Nephron (organoid): ENCODE measurements around the gene NSD1.
A peak's percentile ranks its signal among the peaks of the same experiment; 100 is the strongest.
"Not testable (repeated sequence)": the region's sequence is repeated elsewhere in the genome, so short reads cannot be mapped to it uniquely, and the experiment has no call there.

Experiments used
- H3K27ac Mint-ChIP-seq, 3 experiments: 2 replicates each; pipeline ENCODE4 v1.8.0; 2020; ENCODE audit warnings: mixed read lengths in 3 of 3, mild to moderate bottlenecking in 2 of 3, moderate library complexity in 1 of 3
- H3K27me3 Mint-ChIP-seq: 2 replicates; pipeline ENCODE4 v1.8.0; 2021; ENCODE audit warnings: low read depth, mild to moderate bottlenecking, moderate library complexity, mixed read lengths
- H3K36me3 Mint-ChIP-seq: 2 replicates; pipeline ENCODE4 v1.8.0; 2020; ENCODE audit warnings: low read depth, mixed read lengths
- H3K4me1 Mint-ChIP-seq: 2 replicates; pipeline ENCODE4 v1.8.0; 2020; ENCODE audit warnings: mixed read lengths
- H3K4me3 Mint-ChIP-seq, 3 experiments: 2 replicates each; pipeline ENCODE4 v1.8.0; 2020; ENCODE audit warnings: mild to moderate bottlenecking in 3 of 3, mixed read lengths in 3 of 3, moderate library complexity in 2 of 3
- H3K9me3 Mint-ChIP-seq: 2 replicates; pipeline ENCODE4 v1.8.0; 2020; ENCODE audit warnings: mixed read lengths
- TF ChIP-seq, protein P1 (sequence below), 3 experiments: fragments of 200-600 bp; sonication (generic); IDR thresholded peaks; one replicate each; pipeline ENCODE4 v1.5.0; 2021; ENCODE audit warnings: antibody characterized with exemption in 3 of 3; ENCODE audit not compliant: unreplicated experiment in 3 of 3

Gene NSD1

GRCh38 chr5:177140312-177140711 lies 6.7 kb downstream of the NSD1 start:
- peak overlapping the region in 1 of 3 experiments; percentile 7 for H3K4me3 Mint-ChIP-seq
- peaks cover 83% of the 10 kb centered on the region for H3K36me3 Mint-ChIP-seq
- peaks cover 4% of the 10 kb centered on the region for H3K27me3 Mint-ChIP-seq
- peaks cover 42% of the 10 kb centered on the region for H3K4me1 Mint-ChIP-seq
- H3K9me3 Mint-ChIP-seq = no peaks in the 10 kb centered on the region
- H3K27ac Mint-ChIP-seq = peak overlapping the region in 1 of 3 experiments; percentile 9
- TF ChIP-seq, protein P1, sequence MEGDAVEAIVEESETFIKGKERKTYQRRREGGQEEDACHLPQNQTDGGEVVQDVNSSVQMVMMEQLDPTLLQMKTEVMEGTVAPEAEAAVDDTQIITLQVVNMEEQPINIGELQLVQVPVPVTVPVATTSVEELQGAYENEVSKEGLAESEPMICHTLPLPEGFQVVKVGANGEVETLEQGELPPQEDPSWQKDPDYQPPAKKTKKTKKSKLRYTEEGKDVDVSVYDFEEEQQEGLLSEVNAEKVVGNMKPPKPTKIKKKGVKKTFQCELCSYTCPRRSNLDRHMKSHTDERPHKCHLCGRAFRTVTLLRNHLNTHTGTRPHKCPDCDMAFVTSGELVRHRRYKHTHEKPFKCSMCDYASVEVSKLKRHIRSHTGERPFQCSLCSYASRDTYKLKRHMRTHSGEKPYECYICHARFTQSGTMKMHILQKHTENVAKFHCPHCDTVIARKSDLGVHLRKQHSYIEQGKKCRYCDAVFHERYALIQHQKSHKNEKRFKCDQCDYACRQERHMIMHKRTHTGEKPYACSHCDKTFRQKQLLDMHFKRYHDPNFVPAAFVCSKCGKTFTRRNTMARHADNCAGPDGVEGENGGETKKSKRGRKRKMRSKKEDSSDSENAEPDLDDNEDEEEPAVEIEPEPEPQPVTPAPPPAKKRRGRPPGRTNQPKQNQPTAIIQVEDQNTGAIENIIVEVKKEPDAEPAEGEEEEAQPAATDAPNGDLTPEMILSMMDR (IDR thresholded peaks at IDR 0.05; ENCODE audit: unreplicated experiment in 3 of 3) = no peak

- H3K27ac Mint-ChIP-seq = peak overlapping the region in 2 of 3 experiments; percentile 3 to 18
- H3K36me3 Mint-ChIP-seq = peaks cover 79% of the 10 kb centered on the region
- TF ChIP-seq, protein P1 (IDR thresholded peaks at IDR 0.05; ENCODE audit: unreplicated experiment in 3 of 3) = no peak
- H3K4me1 Mint-ChIP-seq = peaks cover 31% of the 10 kb centered on the region
- peaks cover 4% of the 10 kb centered on the region for H3K27me3 Mint-ChIP-seq
- H3K9me3 Mint-ChIP-seq = no peaks in the 10 kb centered on the region
- H3K4me3 Mint-ChIP-seq = no peak overlapping the region
Measured at GRCh38 chr5:177141496-177141895, 7.9 kb downstream of the NSD1 start.

GRCh38 chr5:177142098-177142611 lies 8.6 kb downstream of the NSD1 start:
- TF ChIP-seq, protein P1 (IDR thresholded peaks at IDR 0.05; ENCODE audit: unreplicated experiment in 3 of 3) = no peak
- Mint-ChIP-seq H3K27me3 (peaks cover 4% of the 10 kb centered on the region), H3K9me3 (no peaks in the 10 kb centered on the region), H3K27ac (peak overlapping the region; percentile 21 to 36 (median 36)), H3K4me1 (peaks cover 24% of the 10 kb centered on the region), H3K36me3 (peaks cover 77% of the 10 kb centered on the region), H3K4me3 (no peak overlapping the region)

DNA sequence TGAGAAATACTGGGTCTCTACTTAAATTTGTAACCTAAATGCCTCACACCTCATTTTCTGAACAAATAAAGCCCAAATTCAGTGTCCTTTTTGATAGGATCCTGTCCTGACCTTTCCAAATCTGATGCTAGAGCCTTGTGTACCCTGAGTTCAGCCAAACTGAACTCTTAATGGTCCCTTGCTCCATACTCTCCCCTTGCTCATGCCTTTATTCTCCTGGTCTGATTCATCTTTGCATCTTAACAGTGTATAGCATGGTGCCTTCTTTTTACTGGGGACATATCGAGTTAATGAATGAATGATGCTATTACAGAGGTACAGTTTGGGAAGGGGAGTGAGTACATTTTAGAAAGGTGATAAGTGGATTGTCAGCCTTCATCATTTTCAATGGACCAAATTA lies 9.2 kb downstream of the NSD1 start:
- peaks cover 77% of the 10 kb centered on the region for H3K36me3 Mint-ChIP-seq
- H3K4me1 Mint-ChIP-seq = peaks cover 21% of the 10 kb centered on the region
- H3K9me3 Mint-ChIP-seq = no peaks in the 10 kb centered on the region
- H3K27me3 Mint-ChIP-seq = peaks cover 4% of the 10 kb centered on the region
- no peak overlapping the region for H3K4me3 Mint-ChIP-seq
- TF ChIP-seq, protein P1 (IDR thresholded peaks at IDR 0.05; ENCODE audit: unreplicated experiment in 3 of 3) = no peak
- H3K27ac Mint-ChIP-seq = peak overlapping the region in 2 of 3 experiments; percentile 21 to 36

- H3K4me3 Mint-ChIP-seq = no peak overlapping the region
- H3K27me3 Mint-ChIP-seq = no peaks in the 10 kb centered on the region
- H3K27ac Mint-ChIP-seq = no peak overlapping the region
- no peaks in the 10 kb centered on the region for H3K9me3 Mint-ChIP-seq
- H3K36me3 Mint-ChIP-seq = peaks cover 67% of the 10 kb centered on the region
- TF ChIP-seq, protein P1 (IDR thresholded peaks at IDR 0.05; ENCODE audit: unreplicated experiment in 3 of 3) = no peak
- peaks cover 9% of the 10 kb centered on the region for H3K4me1 Mint-ChIP-seq
Measured at GRCh38 chr5:177146891-177147638, 13.5 kb downstream of the NSD1 start.

DNA sequence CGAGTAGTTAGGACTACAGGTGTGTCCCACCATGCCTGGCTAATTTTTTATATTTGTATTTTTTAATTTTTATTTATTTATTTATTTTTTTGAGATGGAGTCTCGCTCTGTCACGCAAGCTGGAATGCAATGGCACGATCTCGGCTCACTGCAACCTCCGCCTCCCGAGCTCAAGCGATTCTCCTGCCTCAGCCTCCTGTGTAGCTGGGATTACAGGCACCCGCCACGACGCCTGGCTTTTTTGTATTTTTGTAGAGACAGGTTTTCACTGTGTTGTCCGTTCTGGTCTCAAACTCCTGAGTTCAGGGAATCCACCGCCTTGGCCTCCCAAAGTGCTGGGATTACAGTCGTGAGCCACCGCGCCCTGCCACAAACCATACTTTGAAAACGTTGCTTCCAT lies 16.5 kb downstream of the NSD1 start:
- H3K9me3 Mint-ChIP-seq, H3K4me1 Mint-ChIP-seq, H3K4me3 Mint-ChIP-seq, H3K27ac Mint-ChIP-seq, H3K27me3 Mint-ChIP-seq: not testable (repeated sequence)
- peaks cover 46% of the 10 kb centered on the region for H3K36me3 Mint-ChIP-seq
